ENCODE results near the gene RPL27A.

The RPL27A gene

GRCh38 chr11:8721609-8722500 lies 39.3 kb downstream of the RPL27A start:
- no peak for DNase-seq

GRCh38 chr11:8722809-8723208 lies 40.2 kb downstream of the RPL27A start:
- no peak for DNase-seq

- DNase-seq = no peak
Measured at GRCh38 chr11:8723711-8724110, 41.1 kb downstream of the RPL27A start.

- no peak for DNase-seq
Measured at GRCh38 chr11:8724682-8725081, 42.1 kb downstream of the RPL27A start.

- DNase-seq = no peak
Measured at GRCh38 chr11:8726395-8726794, 43.8 kb downstream of the RPL27A start.

GRCh38 chr11:8728563-8728962 lies 46.0 kb downstream of the RPL27A start:
- no peak for DNase-seq

GRCh38 chr11:8729067-8729466 lies 46.5 kb downstream of the RPL27A start:
- DNase-seq = no peak

- no peak for DNase-seq
Measured at GRCh38 chr11:8729837-8730696, 47.5 kb downstream of the RPL27A start.

- DNase-seq = no peak
Measured at GRCh38 chr11:8730697-8731020, 48.1 kb downstream of the RPL27A start.

GRCh38 chr11:8731647-8732323 lies 49.2 kb downstream of the RPL27A start:
- DNase-seq = no peak

- DNase-seq = no peak
Measured at GRCh38 chr11:8732324-8732670, 49.7 kb downstream of the RPL27A start.

- DNase-seq = no peak
Measured at GRCh38 chr11:8732748-8733241, 50.2 kb downstream of the RPL27A start.

GRCh38 chr11:8733852-8734251 lies 51.3 kb downstream of the RPL27A start:
- DNase-seq = no peak

GRCh38 chr11:8735094-8735493 lies 52.5 kb downstream of the RPL27A start:
- no peak for DNase-seq

GRCh38 chr11:8739309-8739793 lies 56.8 kb downstream of the RPL27A start:
- no peak for DNase-seq

All from GOT3 (cell line).